Vagina (tissue), 2 donors: Measurements from ENCODE around the gene SURF2. TPM values are rescaled to one million over a fixed set of nuclear protein-coding genes. Genes with fewer than 3 reads are reported as not detected.
A peak's percentile ranks its signal among the peaks of the same experiment; 100 is the strongest.

Experiments
- DNase-seq, 2 donors: peaks; one replicate each; pipeline ENCODE4 v3.0.0-alpha.2; 2017; ENCODE audit errors: extremely low spot score in 2 of 2
- H3K27ac ChIP-seq: fragments of 200-600 bp; sonication (generic); one replicate; pipeline ENCODE4 v1.5.1; 2019
- H3K27me3 ChIP-seq: fragments of 200-600 bp; sonication (generic); one replicate; pipeline ENCODE4 v1.5.1; 2019
- H3K36me3 ChIP-seq, 2 donors: fragments of 200-600 bp; sonication (generic); one replicate each; pipeline ENCODE4 v1.5.1; 2017 to 2019
- H3K4me1 ChIP-seq: fragments of 200-600 bp; sonication (generic); one replicate; pipeline ENCODE4 v1.5.1; 2019
- H3K4me3 ChIP-seq, 2 donors: fragments of 200-600 bp; sonication (generic); 1 replicate in 1 of 2; 2 replicates in 1 of 2; pipeline ENCODE4 v1.5.1; 2016 to 2019
- H3K9me3 ChIP-seq: fragments of 200-600 bp; sonication (generic); one replicate; pipeline ENCODE4 v1.5.1; 2019
- POLR2A ChIP-seq, 2 donors: fragments of 450-650 bp; IDR thresholded peaks; one replicate each; pipeline ENCODE4 v1.6.1; 2017; ENCODE audit warnings: antibody characterized with exemption in 2 of 2, mild to moderate bottlenecking in 2 of 2, moderate library complexity in 2 of 2
- POLR2AphosphoS5 ChIP-seq, 2 donors: sonication (generic); formaldehyde crosslinking; IDR thresholded peaks; one replicate each; pipeline ENCODE4 v1.9.0; 2017; ENCODE audit warnings: antibody characterized with exemption in 2 of 2, mild to moderate bottlenecking in 2 of 2, low read depth in 1 of 2; ENCODE audit not compliant: insufficient read depth in 1 of 2
- intact Hi-C: fragments of 100-400 bp; cut with DNase I; formaldehyde crosslinking; loops from one replicate; pipeline ENCODE4 v1.15.1; 2023
- total RNA-seq: library from RNA; depleted of rRNA; stranded (reverse); fragments of >200 nt; gene quantifications from one replicate; pipeline ENCODE4 v1.2.3, GENCODE V29; 2016
- TF ChIP-seq, protein P1 (sequence below), 3 experiments: fragments of 450-650 bp in 2 of 3; fragments of 200-600 bp in 1 of 3; sonication (generic) in 1 of 3; IDR thresholded peaks; one replicate each; pipeline ENCODE4 v1.5.1; 2017 to 2019; ENCODE audit warnings: antibody characterized with exemption in 3 of 3, mild to moderate bottlenecking in 2 of 3, moderate library complexity in 2 of 3

The SURF2 gene
- total RNA-seq, 1 donor from 2014 or later = 19.9 TPM

- intact Hi-C loops = no loop called here
- H3K9me3 ChIP-seq = no peaks in the 10 kb centered on the region
- H3K4me1 ChIP-seq = peaks cover 48% of the 10 kb centered on the region
- peaks cover 0 to 41% of the 10 kb centered on the region in 2 donors for H3K36me3 ChIP-seq
- no peaks in the 10 kb centered on the region for H3K27me3 ChIP-seq
- no peak for TF ChIP-seq POLR2A (IDR thresholded peaks at IDR 0.05)
- TF ChIP-seq, protein P1, sequence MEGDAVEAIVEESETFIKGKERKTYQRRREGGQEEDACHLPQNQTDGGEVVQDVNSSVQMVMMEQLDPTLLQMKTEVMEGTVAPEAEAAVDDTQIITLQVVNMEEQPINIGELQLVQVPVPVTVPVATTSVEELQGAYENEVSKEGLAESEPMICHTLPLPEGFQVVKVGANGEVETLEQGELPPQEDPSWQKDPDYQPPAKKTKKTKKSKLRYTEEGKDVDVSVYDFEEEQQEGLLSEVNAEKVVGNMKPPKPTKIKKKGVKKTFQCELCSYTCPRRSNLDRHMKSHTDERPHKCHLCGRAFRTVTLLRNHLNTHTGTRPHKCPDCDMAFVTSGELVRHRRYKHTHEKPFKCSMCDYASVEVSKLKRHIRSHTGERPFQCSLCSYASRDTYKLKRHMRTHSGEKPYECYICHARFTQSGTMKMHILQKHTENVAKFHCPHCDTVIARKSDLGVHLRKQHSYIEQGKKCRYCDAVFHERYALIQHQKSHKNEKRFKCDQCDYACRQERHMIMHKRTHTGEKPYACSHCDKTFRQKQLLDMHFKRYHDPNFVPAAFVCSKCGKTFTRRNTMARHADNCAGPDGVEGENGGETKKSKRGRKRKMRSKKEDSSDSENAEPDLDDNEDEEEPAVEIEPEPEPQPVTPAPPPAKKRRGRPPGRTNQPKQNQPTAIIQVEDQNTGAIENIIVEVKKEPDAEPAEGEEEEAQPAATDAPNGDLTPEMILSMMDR (IDR thresholded peaks at IDR 0.05) = no peak
- TF ChIP-seq POLR2AphosphoS5 (IDR thresholded peaks at IDR 0.05; ENCODE audit: insufficient read depth in 1 of 2, low read depth in 1 of 2) = no peak
- no peak for DNase-seq
- no peak overlapping the region for H3K4me3 ChIP-seq
- no peak overlapping the region for H3K27ac ChIP-seq
These were observed 2.8 kb upstream of the SURF2 start for GRCh38 chr9:133353548-133353947.

GRCh38 chr9:133354766-133355165 is 1.6 kb upstream of the SURF2 start:
- H3K4me1 ChIP-seq = peaks cover 40% of the 10 kb centered on the region
- no peak overlapping the region for H3K4me3 ChIP-seq
- H3K27me3 ChIP-seq = no peaks in the 10 kb centered on the region
- TF ChIP-seq, protein P1 (IDR thresholded peaks at IDR 0.05) = no peak
- TF ChIP-seq POLR2AphosphoS5 (IDR thresholded peaks at IDR 0.05; ENCODE audit: insufficient read depth in 1 of 2, low read depth in 1 of 2) (no peak), POLR2A (IDR thresholded peaks at IDR 0.05) (no peak)
- no peaks in the 10 kb centered on the region for H3K9me3 ChIP-seq
- peaks cover 0 to 32% of the 10 kb centered on the region in 2 donors for H3K36me3 ChIP-seq
- no peak for DNase-seq
- H3K27ac ChIP-seq = no peak overlapping the region
- intact Hi-C loops = no loop called here

- Histone ChIP-seq H3K9me3 (no peaks in the 10 kb centered on the region), H3K27me3 (no peaks in the 10 kb centered on the region), H3K4me1 (peaks cover 38% of the 10 kb centered on the region), H3K4me3 (peak overlapping the region; percentile 70 to 81), H3K27ac (peak overlapping the region; percentile 59), H3K36me3 (peaks cover 0 to 31% of the 10 kb centered on the region in 2 donors)
- no peak for DNase-seq
- TF ChIP-seq POLR2AphosphoS5 (IDR thresholded peaks at IDR 0.05; ENCODE audit: insufficient read depth in 1 of 2, low read depth in 1 of 2) (no peak), POLR2A (IDR thresholded peaks at IDR 0.05) (no peak)
- TF ChIP-seq, protein P1 (IDR thresholded peaks at IDR 0.05) = no peak
- intact Hi-C loops = no loop called here
These were observed 431 bp upstream of the SURF2 start for GRCh38 chr9:133355881-133356357.

GRCh38 chr9:133357656-133358055 is 1.3 kb downstream of the SURF2 start:
- Histone ChIP-seq H3K27me3 (no peaks in the 10 kb centered on the region), H3K36me3 (peaks cover 0 to 31% of the 10 kb centered on the region in 2 donors), H3K27ac (no peak overlapping the region), H3K4me3 (no peak overlapping the region), H3K9me3 (no peaks in the 10 kb centered on the region), H3K4me1 (peaks cover 45% of the 10 kb centered on the region)
- no peak for DNase-seq
- no peak for TF ChIP-seq POLR2A (IDR thresholded peaks at IDR 0.05)
- TF ChIP-seq POLR2AphosphoS5 (IDR thresholded peaks at IDR 0.05; ENCODE audit: insufficient read depth in 1 of 2, low read depth in 1 of 2) = no peak
- TF ChIP-seq, protein P1 (IDR thresholded peaks at IDR 0.05) = no peak
- intact Hi-C loops = no loop called here

DNA sequence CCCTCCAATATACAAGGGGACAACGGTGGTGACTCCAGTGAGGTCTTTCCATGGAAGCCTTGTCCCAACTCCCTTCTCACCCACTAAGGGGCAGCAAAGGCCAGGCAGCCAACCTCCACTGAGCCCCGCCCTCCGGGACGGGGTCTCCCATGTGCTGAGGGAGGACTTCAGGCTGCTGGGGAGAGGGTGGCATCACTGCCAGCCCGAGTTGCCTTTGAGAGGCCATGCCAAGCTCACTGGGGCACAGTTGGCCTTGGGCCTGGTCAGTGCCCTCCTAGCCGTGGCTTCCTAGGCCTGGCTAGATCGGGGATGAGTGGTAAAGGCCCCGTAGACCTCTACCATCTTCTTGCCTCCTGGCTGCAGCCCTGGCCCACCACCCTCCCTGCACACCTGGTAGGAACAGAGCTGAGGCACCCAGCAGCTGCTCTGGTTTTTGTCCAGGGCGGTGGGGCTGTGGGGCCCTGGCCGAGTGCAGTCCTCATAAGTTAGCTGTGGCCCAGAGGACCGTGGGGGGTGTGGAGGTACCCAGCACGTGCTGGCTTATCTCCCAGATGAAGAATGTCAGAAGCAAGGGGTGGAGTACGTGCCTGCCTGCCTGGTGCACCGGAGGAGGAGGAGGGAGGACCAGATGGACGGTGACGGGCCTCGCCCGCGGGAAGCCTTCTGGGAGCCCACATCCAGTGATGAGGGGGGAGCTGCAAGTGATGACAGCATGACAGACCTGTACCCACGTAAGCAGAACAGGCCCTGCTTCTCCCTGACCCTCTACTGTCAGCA is 3.2 kb downstream of the SURF2 start:
- H3K4me1 ChIP-seq = peaks cover 51% of the 10 kb centered on the region
- no peaks in the 10 kb centered on the region for H3K27me3 ChIP-seq
- H3K9me3 ChIP-seq = no peaks in the 10 kb centered on the region
- intact Hi-C loops = no loop called here
- H3K4me3 ChIP-seq = no peak overlapping the region
- DNase-seq = no peak
- no peak overlapping the region for H3K27ac ChIP-seq
- H3K36me3 ChIP-seq = peaks cover 0 to 46% of the 10 kb centered on the region in 2 donors
- TF ChIP-seq POLR2A (IDR thresholded peaks at IDR 0.05) (no peak), POLR2AphosphoS5 (IDR thresholded peaks at IDR 0.05; ENCODE audit: insufficient read depth in 1 of 2, low read depth in 1 of 2) (no peak)
- TF ChIP-seq, protein P1 (IDR thresholded peaks at IDR 0.05) = no peak
